Activated CD4-positive, CD25-positive, alpha-beta regulatory T cell treated with anti-CD3 and anti-CD28 coated beads, Interleukin-2, amount 50 U/mL, for 24 hours (primary cell): ENCODE data around the gene MUCL3.
"Not testable (repeated sequence)": the region's sequence is repeated elsewhere in the genome, so short reads cannot be mapped to it uniquely, and the experiment has no call there.

Experiments used
- ATAC-seq, 2 donors: fragments of 150-1000 bp; cut with Tn5 transposase; one replicate each; pipeline ENCODE4 v1.10.0; 2021; ENCODE audit warnings: mild to moderate bottlenecking in 1 of 2, moderate library complexity in 1 of 2

The MUCL3 gene

DNA sequence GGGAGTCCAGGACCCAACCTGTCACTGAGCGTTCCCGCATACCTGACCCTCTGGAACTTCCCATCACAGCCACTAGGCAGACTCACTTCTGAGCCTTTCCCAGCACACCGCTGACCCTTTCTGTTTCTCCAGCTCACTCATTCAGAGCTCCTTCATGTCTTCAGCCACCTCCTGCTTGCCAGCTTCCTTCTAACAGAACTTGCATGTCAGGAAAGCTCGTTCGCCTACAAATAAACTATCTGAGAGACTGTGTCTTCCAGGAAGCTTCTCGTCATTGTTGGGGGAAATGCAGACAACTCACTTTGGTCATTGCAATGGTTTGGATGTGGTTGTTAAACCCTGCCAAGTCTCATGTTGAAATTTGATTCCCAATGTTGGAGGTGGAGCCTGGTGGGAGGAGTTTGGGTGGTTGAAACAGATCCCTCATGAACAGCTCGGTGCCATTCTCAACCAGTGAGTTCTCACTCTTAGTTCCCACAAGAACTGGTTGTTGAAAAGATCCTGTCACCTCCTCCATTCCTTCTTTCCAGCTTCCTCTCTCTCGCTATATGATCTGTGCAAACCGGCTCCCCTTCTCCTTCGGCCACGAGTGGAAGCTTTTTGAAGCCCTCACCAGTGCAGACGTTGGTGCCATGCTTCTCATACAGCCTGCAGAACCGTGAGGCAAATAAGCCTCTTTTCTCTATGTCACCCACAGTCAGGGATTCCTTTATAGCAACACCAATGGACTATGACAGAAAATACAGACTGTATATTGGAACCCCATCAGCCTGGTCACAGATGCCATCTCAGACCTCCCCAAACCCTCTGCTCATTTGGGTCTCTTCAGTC is 41.4 kb downstream of the MUCL3 start:
- no peak for ATAC-seq

DNA sequence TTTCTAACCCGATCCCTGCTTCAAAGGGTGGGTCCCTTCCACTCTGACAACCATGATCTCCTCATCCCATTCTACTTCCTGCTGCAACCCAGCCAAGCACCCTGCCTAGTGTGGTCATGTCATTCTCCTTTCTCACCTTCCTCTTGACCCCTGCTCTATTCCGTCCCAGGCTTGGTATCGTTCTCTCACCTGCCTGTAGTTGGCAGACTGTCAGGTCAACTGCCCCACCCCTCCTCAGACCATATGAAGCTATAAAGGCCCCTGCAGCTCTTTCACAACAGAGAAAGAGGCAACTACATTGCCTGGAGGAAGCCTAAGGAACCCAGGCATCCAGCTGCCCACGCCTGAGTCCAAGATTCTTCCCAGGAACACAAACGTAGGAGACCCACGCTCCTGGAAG is 42.7 kb downstream of the MUCL3 start, which contains the start of gene MUC21:
Gene MUC21 (plus strand): TSS at position 280 of the 400 bp plus-strand sequence. CDS start 241 bp downstream, outside the sequence.
- no peak for ATAC-seq

DNA sequence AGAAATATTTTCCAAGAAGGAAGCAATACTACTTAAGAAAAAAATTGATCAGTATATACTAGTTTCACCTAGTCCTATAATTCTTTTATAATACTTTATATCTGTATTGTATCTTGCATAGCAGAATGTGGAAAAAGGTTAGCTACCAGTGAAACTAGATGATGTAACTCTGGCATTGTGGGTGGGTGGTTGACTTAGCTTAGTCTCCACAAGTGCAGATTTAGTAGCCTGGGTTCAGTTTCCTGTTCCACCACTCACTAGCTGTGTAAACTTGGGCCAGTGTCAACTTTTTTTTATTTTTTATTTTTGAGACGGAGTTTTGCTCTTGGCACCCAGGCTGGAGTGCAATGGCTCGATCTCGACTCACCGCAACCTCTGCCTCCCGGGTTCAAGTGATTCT is 44.7 kb downstream of the MUCL3 start:
- ATAC-seq: peak in 1 of 2 donors; percentile 30

DNA sequence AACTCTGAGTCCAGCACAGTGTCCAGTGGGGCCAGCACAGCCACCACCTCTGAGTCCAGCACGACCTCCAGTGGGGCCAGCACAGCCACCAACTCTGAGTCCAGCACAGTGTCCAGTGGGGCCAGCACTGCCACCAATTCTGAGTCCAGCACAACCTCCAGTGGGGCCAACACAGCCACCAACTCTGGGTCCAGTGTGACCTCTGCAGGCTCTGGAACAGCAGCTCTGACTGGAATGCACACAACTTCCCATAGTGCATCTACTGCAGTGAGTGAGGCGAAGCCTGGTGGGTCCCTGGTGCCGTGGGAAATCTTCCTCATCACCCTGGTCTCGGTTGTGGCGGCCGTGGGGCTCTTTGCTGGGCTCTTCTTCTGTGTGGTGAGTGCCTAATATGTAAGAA is 46.5 kb downstream of the MUCL3 start:
- ATAC-seq: no peak

DNA sequence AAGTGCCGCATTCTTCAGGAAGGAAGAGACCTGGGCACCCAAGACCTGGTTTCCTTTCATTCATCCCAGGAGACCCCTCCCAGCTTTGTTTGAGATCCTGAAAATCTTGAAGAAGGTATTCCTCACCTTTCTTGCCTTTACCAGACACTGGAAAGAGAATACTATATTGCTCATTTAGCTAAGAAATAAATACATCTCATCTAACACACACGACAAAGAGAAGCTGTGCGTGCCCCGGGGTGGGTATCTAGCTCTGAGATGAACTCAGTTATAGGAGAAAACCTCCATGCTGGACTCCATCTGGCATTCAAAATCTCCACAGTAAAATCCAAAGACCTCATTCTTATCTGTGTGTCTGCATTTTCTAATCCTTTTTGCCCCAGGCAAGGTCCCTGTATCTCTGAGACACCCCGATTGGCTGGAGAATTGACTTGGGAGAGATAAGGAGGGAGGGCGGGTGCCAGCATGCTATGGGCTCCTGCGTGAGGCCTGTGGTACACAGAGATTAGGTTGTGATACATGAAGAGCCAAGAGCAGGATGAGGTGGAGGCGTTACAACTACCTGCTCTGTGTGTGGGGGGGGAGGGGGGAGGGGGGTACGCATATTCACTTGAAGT is 47.5 kb downstream of the MUCL3 start:
- no peak for ATAC-seq

DNA sequence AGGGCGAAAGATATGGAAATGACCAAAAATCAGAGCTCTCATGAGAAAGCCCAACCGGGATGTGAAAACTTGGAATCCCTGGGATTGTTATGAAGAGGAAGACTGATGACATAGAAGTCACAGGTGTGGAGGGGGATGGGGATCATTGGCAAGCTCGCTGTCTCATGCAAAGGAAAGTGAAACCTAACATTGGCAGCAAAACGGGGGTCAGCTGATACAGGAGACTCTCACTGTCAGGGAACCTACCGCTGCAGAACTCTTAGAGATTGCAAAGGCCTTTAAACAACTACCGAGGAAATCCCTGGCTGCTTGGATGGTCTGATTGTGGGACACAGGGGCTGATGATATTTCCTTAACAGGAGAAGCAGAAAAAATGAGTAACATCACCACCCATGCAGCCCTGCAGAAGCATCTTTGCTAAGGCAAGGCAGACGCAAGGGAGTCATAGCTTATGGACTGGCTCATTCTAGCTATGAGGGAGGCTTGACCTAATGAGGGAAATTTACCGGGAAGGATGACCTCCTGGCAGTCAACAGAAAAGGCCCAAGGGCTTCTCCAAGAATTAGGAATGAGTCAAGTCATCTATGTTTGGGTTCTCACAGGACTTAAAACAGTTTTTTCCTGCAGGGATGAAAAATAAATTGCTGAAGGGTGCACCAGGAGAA is 49.8 kb downstream of the MUCL3 start:
- peak; percentile 65 to 75 for ATAC-seq

DNA sequence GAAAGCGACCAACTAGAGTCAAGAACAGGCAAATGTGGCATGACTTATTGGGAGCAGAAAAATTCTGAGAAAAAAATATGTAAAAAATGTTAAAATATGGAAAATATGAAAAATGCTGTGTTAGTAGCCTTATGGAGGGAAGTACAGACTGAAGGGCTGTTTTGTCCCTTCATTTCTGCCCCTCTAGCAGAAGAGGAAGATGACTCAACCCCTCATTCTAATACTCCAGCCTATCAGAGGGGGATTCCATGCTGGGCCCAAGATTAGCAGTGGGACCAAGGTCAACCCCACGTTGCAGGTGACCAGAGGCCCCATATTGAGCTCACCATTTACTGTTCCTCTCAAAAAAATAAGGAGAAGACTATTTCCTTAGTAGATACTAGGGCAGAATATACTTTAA is 51.1 kb downstream of the MUCL3 start:
- ATAC-seq: no peak

DNA sequence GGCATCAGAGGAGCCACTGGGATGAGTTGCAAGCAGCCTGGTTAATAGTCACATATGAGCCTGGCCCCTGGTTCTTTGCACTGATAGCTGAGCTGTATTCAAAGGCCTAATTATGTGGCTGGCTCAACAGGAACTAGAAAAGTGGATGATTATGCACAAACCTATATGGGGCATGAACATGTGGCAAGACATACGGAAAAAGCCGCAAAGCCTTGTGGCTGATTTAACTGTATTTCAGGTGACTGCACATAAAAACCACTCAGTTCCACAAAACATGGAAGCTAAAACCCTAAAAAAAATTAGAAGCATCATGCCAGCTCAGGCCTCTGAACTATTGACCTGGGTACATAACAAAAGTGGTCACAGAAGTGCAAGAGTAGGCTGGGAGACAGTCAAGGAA is 56.5 kb downstream of the MUCL3 start:
- no peak for ATAC-seq

DNA sequence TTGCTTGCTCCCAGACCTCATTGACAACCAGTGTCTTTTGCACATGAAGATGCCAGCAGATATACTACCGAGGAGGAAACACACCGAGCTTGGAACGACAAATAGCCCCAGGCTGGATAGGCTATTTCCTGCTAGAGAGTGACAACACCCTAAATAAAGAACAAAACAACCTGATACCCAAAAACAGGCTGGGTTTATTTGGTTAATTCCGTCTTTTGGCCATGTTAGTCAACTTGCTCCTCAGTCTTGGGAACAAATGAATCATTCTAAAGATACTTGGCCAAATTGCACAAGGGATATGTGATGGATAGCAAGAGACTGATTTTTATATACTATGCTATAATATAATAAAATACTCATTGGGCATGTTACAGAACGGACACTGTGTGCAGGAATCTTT is 58.0 kb downstream of the MUCL3 start:
- no peak for ATAC-seq

DNA sequence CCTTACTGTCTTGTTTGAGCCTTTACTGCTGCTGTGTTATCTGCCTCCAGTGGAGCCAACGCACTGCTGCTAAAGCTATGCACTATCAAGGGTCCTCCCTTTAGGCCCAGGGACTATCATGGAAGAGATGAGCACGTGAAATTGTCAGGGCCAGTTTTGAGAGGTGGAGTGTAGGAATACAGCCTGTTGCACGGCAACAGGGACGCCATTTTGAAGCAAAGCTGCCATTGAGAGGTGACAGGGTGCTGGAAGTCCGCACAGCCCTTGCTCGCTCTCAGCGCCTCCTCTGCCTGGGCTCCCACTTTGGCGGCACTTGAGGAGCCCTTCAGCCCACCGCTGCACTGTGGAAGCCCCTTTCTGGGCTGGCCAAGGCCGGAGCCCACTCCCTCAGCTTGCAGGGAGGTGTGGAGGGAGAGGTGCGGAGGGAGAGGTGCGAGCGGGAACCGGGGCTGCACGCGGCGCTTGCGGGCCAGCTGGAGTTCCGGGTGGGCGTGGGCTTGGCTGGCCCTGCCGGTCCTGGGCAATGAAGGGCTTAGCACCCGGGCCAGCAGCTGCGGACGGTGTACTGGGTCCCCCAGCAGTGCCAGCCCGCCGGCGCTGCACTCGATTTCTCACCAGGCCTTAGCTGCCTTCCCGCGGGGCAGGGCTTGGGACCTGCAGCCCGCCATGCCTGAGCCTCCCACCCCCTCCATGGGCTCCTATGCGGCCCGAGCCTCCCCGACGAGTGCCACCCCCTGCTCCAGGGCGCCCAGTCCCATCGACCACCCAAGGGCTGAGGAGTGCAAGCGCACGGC is 59.5 kb downstream of the MUCL3 start:
- ATAC-seq: not testable (repeated sequence)

DNA sequence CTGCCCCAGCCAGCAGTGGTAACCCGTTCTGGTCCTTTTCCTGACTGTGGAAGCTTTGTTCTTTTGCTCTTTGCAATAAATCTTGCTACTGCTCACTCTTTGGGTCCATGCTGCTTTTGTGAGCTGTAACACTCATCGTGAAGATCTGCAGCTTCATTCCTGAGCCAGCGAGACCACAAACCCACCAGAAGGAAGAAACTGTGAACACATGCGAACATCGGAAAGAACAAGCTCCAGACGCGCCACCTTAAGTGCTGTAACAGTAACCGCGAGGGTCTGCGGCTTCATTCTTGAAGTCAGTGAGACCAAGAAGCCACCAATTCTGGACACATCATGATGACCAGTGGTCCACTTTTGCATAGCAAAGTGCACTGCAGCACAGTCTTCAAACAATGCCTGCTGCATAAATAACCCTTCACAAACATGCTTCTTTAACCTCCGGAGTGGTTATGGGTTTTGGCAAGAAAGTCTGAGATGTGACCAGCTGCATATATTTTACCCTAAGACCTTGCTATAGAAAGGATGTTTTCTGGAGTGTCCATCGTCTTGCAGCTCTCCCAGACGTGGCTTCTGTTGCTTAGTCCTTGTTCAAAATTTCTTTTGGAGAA is 60.6 kb downstream of the MUCL3 start:
- no peak for ATAC-seq

DNA sequence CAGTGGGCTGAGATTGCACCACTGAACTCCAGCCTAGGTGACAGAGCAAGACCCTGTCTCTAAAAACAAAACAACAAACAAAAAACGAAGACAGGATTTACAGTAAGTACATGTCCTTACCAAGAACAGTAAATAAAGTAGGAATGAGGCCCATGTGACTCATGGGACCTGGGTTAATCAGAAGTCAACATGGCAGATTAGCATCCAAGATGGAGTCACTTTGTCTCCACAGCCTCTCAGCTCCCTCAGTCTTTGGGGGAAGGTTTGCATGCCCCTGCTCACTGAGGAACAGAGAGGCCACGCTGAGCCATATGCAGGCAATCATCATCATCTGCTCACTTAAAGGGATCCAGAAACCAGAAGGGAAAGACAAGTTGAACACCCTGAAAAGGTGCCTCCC is 61.7 kb downstream of the MUCL3 start:
- ATAC-seq: no peak
